ENCODE data around the gene KIAA0513.
"Not testable (repeated sequence)": the region's sequence is repeated elsewhere in the genome, so short reads cannot be mapped to it uniquely, and the experiment has no call there.

KIAA0513 gene

DNA sequence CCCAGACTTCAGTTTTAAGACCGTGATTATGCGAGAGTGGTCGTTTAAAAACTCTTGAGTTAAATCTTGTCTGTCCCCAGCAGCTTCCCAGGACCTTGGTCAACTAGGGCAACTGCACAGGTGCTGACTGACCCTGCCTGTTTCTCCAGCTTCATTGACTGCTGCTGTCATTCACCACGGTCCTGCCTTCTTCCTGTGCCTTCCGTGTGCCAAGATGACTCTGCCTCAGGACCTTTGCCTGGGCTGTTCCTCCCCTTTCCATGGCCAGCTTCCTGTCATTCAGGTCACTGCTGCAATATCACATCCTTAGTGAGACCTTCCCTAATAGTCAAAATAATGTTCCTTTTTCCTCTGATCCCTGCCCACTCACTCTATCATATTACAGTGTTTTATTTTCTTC, 3.9 kb downstream of the KIAA0513 start:
- no peak for DNase-seq

DNA sequence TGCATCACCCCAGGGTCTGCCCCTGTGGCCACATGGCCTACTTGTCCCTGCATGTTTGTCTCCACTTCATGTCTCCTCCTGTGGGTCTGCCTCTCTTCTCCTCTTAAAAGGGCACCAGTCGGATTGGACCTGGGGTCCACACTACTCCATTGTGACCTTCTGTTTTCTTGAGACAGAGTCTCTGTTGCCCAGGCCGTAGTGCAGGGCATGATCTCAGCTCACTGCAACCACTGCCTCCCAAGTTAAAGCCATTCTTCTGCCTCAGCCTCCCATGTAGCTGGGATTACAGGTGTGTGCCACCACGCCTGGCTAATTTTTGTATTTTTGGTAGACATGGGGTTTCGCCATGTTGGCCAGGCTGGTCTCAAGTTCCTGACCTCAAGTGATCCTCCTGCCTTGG, 4.6 kb downstream of the KIAA0513 start:
- DNase-seq: not testable (repeated sequence)

DNA sequence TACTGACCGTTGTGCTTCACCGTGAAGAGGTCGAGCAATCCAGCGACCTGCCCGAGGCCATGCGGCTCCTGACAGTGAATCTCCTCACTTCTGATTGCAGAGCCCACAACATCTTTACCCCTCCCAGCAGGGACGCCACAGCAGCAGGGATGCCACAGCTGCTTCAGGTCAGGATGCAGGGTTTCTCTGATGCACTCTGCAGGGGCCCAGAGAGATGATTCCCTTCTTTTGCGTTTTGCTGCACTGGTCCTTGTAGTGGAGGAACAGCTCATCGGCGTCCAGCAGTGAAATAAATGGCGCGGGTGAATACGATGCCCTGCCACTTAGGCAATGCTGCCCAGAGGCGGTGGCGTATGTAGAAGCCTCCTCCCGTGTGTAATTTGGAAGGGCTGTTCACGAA, 5.6 kb downstream of the KIAA0513 start:
- DNase-seq: peak; percentile 15

DNA sequence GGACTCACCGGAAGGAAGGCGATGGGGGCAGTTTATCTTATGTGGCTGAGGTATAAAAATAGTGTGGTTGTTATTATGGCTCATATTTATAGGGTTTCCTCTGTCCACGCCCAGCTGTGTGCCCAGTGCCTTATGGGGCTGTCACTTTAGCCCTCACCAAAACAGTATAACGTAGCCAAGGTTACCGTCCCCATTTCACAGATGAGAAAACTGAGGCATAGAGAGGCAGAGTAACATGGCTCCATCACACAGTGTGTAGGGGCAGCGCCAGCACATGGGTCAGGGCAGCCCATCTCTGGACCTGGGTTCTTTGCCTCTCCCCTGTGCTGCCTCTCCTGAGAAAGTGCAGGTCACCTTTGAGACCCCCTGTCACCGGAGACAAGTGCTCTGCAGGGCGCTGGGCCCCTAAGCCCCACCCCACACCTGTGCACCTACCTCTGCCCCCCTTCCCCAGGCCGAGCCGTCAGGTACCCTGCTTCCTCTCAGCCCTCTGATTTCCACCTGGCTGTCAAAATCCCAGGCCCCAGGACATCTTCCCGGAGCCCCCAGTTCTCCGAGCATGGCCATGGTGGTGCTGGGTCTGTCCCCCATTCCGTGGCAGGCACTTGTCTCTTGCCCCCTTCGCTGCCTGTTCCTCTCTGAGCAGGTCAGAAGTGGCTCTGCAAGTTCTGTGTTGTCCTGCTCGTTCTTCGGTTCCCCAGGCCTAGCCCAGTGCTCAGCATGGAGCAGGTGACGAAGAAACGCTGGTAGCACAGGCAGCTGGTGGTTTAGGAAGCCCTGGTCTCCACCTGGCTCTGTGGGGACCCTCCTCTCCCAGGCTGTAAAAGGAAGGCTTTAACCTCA, 7.2 kb downstream of the KIAA0513 start:
- DNase-seq: no peak

DNA sequence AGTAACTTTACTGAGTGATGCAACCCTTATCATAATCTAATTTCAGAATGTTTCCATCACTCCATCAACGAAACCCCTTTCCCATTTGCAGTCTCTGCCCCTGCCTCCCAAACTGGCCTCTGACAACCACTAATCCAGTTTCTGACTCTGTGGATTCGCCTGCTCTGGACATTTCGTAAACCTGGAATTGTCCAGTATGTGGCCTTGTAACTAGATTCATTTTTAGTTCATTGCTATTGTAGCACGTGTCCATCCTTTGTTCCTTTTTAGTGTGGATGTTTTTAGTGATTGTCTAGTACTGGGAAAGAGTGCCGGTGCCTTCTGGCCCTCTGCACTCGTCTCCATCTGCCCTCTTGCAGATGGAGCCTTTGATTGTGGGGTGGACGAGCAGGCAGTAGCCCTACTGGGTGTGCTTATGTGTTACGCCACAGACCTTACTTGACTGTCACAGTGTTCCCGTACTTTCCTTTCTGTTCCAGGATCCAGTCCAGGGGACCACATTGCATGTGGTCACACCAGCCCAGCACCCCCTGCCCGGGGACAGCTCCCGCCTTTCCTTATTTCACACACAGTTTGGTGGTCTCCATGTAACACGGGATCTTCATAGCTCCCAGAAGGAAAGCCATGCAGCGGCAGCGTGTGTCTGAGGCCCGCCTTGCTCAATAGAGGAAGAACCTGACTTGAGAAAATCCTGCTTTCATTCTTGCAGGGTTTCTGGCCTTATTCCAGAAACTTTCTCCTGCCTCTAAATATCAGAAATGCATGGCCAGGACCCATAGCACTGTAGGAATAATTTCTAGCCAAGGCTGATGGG, 8.8 kb downstream of the KIAA0513 start:
- DNase-seq: no peak

- DNase-seq: no peak
These were observed 9.4 kb downstream of the KIAA0513 start for GRCh38 chr16:85037050-85037410.

GRCh38 chr16:85037721-85038120, 10.1 kb downstream of the KIAA0513 start:
- DNase-seq: no peak

DNA sequence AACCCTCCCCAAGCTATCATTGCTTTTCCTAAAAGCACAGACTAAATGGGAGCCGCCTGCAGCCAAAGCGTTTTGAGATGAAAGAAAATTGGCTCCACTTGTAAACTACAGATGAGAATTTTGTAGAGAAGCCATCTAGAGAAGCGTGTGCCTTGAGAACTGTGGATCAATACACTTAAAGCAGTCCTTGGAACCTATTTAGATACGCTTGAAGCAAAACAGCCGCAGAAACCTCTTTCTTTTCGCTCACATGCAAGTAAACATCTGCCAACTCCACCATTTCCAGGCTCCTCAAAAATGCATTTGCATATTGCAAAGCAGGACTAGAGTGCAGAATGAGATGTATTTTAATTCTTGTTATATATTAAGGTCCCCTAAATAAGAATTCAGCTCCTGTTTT, 13.1 kb downstream of the KIAA0513 start:
- DNase-seq: peak; percentile 82

DNA sequence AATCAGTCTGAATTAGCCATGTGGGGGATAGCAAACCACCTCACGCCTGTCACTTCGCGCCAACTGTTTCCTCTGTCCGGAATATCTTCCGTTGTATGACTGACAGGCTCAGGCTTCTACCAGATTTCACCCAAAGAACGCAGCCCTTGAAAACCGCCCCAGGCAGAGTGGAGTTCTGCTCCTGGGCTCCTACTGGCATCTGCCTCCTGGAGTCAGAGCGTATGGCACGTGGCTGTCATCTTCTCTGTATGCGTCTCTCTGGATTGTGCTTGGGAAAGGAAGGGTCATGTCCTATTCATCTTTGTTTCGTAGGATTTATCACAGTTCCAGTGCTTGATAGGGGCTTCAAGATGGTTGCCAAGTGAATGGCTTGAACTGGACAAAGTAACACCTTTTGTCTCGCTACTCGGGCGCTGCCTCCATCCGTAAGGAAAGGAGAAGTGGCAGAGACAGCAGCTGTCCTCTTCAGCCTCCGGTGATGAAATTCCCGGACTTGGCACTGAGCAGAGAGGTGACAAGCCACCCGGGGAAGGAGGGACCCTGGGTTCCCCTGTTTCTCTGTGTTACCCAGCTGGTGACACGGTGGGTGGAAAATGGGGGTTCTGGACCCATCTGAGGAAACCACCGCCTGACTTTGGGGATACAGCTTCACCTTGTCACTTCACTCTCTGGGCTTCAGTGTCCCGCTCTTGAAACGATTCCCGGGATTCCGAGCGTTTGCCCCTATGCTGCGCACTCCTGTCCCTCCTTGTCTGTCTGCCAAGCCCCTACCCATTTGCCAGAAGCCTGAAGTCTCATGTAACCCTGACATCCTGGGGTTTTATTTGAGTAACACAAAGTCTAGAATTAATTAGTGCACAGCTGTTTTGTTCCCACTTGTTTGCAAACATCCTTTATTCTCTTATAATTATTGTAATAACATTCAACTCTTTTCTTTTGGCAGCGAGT, 13.9 kb downstream of the KIAA0513 start:
- DNase-seq: peak; percentile 20

DNA sequence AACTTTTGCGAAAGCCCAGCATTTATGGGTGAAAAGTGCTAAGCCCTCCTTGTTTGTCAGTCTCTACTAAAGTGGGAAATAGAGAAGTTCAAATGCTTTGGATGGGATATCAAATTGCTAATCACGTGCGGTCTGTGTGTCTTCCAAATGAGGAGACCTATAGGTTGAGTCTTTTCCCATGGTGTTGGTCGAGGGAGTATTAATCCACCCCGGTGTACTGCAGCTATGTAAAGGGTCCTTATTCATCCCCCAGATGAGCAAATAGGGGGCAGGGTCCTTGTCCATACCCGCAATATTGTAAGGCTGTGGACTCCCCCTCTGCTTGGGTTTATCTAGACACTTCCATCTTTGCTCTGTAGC, 14.6 kb downstream of the KIAA0513 start:
- DNase-seq: no peak

DNA sequence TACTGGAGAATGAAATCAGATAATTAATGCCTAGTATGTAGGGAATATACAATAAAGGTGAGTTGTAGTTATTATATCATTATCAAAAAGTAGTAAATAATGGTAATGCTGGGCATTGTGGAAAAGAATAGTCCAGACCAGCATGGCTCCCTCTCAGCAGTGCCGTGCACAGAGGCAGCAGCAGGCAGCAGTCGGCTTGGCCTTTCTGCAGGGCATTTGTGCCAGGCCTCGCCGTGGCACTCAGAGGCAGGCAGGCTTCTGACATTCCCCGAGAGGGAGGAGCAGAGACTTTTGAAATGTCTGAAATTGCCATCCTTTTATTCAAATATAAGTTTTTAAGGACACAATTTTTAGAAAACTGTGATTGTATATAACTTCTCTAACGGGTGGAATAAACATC, 15.0 kb downstream of the KIAA0513 start:
- DNase-seq: no peak

GRCh38 chr16:85045077-85045476, 17.5 kb downstream of the KIAA0513 start:
- DNase-seq: no peak

GRCh38 chr16:85045641-85046471, 18.3 kb downstream of the KIAA0513 start:
- DNase-seq: no peak

DNA sequence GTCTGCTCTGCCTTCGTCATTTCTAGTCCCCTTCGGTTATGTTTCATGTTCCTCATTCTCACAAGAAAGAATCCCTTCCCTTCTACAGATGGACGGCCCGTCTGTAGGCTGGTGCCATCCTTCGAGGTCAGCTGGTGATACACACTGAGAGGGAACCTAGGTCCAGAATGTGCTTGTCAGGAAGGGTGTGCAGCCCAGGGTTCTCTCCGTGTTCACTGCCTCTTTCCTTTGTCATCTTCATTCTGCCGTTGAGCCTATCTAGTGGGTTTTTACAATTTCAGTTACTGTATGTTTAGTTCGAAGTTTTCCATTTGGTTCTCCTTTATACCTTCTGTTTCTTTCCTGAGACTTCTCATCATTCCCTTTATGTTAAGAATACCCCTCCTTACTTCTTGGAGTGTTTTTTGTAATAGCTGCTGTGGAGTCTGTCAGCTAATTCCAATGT, 18.9 kb downstream of the KIAA0513 start:
- no peak for DNase-seq

DNA sequence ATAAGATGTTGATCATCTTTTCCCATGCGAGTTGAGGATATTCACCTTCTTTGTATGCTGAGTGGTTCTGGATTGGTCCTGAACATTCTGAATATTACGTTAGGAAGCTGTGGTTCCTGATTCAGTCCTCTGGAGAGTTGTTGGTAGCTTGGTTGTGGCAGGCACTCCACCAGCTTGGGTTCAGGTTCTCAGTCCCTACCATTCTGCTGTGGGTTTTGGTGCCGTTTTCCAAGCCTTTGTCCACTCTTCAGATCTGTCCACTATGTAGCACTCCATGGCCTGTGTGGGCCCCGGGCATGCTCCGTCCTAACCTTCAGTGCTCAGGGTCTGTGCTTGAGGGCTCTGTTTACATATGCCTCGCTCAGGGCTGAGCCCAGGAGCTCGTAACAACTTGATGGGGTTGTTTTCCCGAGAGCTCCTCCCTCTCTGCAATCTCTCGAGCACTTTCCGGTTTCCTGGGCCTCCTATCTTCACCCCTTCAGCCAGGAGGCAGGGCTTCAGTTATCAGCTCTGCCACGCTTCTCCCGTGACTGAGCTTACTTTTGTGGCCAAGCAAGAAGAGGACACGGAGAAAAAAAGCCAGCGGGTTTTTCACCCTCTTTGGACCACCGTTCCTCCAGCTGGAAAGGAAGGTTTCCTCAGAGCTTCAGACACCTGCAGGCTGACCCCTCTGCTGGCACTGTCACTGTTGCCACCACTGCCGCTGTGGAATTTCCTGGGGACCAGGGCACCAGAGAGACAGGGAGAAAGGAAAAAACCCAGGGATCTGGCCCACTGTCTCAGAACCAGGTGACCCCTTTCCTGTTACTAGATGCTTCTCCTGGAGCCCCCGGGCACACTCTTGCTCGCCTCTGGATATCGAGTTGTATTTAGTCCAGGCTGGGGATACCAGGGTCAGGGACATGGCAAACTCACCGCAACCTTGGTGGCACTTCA, 19.6 kb downstream of the KIAA0513 start:
- no peak for DNase-seq

DNA sequence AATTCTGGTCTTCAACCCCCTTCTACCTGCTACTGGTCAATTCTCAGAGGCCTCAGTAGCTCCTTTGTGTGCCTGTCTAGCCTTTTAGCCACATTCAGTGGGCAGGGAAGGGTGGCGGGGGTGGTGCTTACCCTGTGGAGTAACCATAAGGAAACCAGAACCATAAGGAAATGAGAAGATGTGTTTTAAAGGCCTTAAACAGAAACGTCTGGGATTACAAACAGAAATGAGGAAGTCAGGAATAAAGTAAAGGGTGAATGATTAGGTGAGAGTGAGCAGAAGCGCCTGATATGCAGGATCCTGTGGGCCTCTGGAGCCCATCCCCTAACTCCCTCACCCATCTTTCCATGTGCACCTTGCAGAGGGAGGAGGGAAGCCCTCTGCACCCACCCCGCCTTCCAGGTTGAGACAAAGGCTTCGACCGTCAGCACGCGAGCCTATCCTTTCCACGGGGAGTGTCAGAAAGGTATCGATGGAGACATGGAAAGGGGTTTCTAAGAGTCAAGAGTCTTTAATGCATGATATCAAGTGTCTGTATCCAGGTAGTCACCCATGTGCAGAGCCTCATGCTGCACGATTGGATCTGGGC, 20.4 kb downstream of the KIAA0513 start:
- DNase-seq: no peak

- no peak for DNase-seq
These were observed 21.4 kb downstream of the KIAA0513 start for GRCh38 chr16:85048921-85049562.

DNA sequence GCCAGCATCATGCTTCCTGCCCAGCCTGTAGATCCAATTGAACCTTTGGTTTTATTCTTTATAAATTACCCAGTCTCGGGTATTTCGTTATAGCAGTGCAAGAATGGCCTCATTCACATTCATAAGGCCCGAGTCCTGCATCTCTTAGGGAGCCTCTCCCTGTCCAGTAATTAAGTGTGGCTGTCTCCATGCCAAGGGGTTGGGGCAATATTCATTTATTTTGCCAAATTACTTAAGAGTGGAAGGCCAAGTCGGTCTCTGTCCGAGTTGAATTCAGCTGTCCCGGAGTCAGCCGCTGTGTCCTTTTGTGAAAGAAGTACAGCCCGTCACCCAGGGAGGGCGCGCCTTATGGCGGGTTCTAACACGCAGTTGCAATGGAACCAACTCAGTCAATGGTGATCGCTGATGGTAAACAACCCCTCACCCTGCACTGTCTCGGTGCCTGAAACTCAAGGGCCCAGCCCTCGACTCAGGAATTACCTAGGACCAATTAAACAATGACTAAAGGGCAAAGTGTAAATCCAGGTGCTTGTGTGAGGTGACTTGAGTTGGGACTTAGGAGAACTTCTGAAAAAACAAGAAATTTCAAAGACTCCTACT, 22.2 kb downstream of the KIAA0513 start:
- DNase-seq: no peak

- DNase-seq: no peak
These were observed 23.5 kb downstream of the KIAA0513 start for GRCh38 chr16:85051067-85051581.

All from DMS79 treated with DMSO at 0.1 percent for 48 hours (cell line).